ENCODE data around the gene ZNF418. TPM values are rescaled to one million over a fixed set of nuclear protein-coding genes. Genes with fewer than 3 reads are reported as not detected.
"Not testable (repeated sequence)": the region's sequence is repeated elsewhere in the genome, so short reads cannot be mapped to it uniquely, and the experiment has no call there.

The ZNF418 gene
- total and polyA plus RNA-seq, 2 of the 8 experiments (the other 6 are each of a cell fraction or from before 2014, with no cell fraction given) = 10.5 to 18.8 TPM

DNA sequence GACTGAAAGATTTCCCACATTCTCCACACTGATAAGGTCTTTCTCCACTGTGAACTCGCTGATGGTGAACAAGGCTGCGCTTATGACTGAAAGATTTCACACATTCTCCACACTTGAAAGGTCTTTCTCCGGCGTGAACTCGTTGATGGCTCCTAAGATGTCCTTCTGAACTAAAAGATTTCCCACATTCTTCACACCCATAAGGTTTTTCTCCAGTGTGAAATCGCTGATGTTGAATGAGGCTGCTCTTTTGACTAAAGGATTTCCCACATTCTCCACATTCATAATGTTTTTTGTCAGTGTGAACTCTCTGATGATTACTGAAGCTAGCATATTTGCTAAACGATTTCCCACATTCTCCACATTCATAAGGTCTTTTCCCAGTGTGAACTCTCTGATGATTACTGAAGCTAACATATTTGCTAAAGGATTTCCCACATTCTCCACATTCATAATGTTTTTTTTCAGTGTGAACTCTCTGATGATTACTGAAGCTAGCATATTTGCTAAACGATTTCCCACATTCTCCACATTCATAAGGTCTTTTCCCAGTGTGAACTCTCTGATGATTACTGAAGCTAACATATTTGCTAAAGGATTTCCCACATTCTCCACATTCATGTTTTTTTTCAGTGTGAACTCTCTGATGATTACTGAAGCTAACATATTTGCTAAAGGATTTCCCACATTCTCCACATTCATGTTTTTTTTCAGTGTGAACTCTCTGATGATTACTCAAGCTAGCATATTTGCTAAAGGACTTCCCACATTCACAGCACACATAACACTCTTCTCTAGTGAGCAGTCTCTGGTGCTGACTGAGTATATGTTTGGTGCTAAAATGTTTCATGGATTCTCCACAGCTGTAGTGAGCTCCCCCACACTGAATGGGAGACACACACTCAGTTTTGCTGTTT lies 61.1 kb downstream of the ZNF418 start:
- H3K56ac ChIP-seq (replicated peaks; ENCODE audit: insufficient read length, low read depth, low read length); H3K27me3 ChIP-seq (replicated peaks in 1 of 4; ENCODE audit: control insufficient read depth in 3 of 4, extremely low read depth in 1 of 4, insufficient read depth in 3 of 4, low read length in 3 of 4); H3K4me1 ChIP-seq (replicated peaks in 1 of 4; ENCODE audit: control insufficient read depth in 3 of 4, insufficient read depth in 4 of 4, low read length in 3 of 4); H4K5ac ChIP-seq (ENCODE audit: insufficient read length, low read depth, low read length); H2BK5ac ChIP-seq (ENCODE audit: low read depth, low read length); FAIRE-seq; DNase-seq (ENCODE audit: low read depth in 1 of 2, low spot score in 2 of 2); H4K91ac ChIP-seq (replicated peaks; ENCODE audit: insufficient read length, low read length); H3K27ac ChIP-seq (ENCODE audit: low read depth, low read length); CTCF ChIA-PET (ENCODE audit: partially characterized antibody); H2BK12ac ChIP-seq (ENCODE audit: low read depth, low read length); H3K23ac ChIP-seq (ENCODE audit: insufficient read length); H4K20me1 ChIP-seq (replicated peaks in 1 of 2; ENCODE audit: control insufficient read depth in 1 of 2, insufficient read depth in 2 of 2, low read length in 2 of 2); H4K8ac ChIP-seq (ENCODE audit: extremely low read depth, insufficient read depth, low read length); H2AK5ac ChIP-seq (ENCODE audit: low read depth, low read length); H2BK120ac ChIP-seq (replicated peaks; ENCODE audit: low read depth, low read length); H2BK20ac ChIP-seq (ENCODE audit: low read length); H3K23me2 ChIP-seq (ENCODE audit: low read depth, low read length); H3K4ac ChIP-seq (replicated peaks; ENCODE audit: insufficient read length, low read depth, low read length); H3K4me2 ChIP-seq (ENCODE audit: insufficient read depth in 1 of 2, low read depth in 2 of 2, low read length in 2 of 2); H3K18ac ChIP-seq (ENCODE audit: extremely low read depth, low read length); H3K9ac ChIP-seq (replicated peaks in 1 of 4; ENCODE audit: extremely low read depth in 1 of 4, low read depth in 3 of 4, low read length in 3 of 4); H2BK15ac ChIP-seq (ENCODE audit: low read length); H3K14ac ChIP-seq (ENCODE audit: insufficient read length); H3K79me1 ChIP-seq (ENCODE audit: low read depth, low read length); H3K4me3 ChIP-seq (ENCODE audit: extremely low read depth in 1 of 4, insufficient read depth in 2 of 4, low read depth in 3 of 4, low read length in 4 of 4); H2AFZ ChIP-seq (ENCODE audit: low read length): not testable (repeated sequence)
- Histone ChIP-seq H3K36me3 (ENCODE audit: control insufficient read depth in 2 of 4, insufficient read depth in 4 of 4, low read length in 3 of 4) (peaks cover 34 to 81% (median 60%) of the 10 kb centered on the region in 4 experiments), H3K79me2 (ENCODE audit: control insufficient read depth in 1 of 2, insufficient read depth in 2 of 2, low read length in 2 of 2) (peaks cover 16 to 88% of the 10 kb centered on the region in 2 experiments), H3K9me3 (ENCODE audit: insufficient read depth in 2 of 2, low read depth in 1 of 2, low read length in 1 of 2) (peaks cover 43 to 50% of the 10 kb centered on the region in 2 experiments)
- POLR2A ChIA-PET (ENCODE audit: partially characterized antibody) = interaction anchor here (1.6 kb wide), 1 partner anchor 15 kb away, joined by 5 read pairs; the partner anchor contains the start of gene ZNF814
- WGBS, 2 experiments (ENCODE audit: extremely low coverage in 1 of 2, insufficient coverage in 1 of 2, insufficient read length in 1 of 2, insufficient replicate concordance in 2 of 2, low coverage in 1 of 2, low lambda C conversion rate in 2 of 2, missing lambda C conversion rate in 1 of 2) = 88% methylated on average over 8 of the region's 8 CpGs; no CpG with 5 or more reads in 1 of the 2 experiments
